ENCODE data around the gene TPI1. TPM values are rescaled to one million over a fixed set of nuclear protein-coding genes. Genes with fewer than 3 reads are reported as not detected.

The TPI1 gene
- total and polyA plus RNA-seq, 3 experiments from 2014 or later: 613 to 1,374 (median 1,331) TPM

GRCh38 chr12:6830999-6831398, 36.3 kb upstream of the TPI1 start:
- H3K9me3 Mint-ChIP-seq: no peaks in the 10 kb centered on the region
- CTCF ChIA-PET: interaction anchor here (2.1 to 7.5 kb wide), 2 partner anchors 18 to 78 kb away, joined by 10 to 91 read pairs; partner anchors contain the start of genes CDCA3, MLF2 and USP5
- peaks cover 14% of the 10 kb centered on the region for H3K4me1 ChIP-seq (ENCODE audit: insufficient read depth, low read length)
- H3K9me3 ChIP-seq (ENCODE audit: low read length): no peaks in the 10 kb centered on the region
- peak overlapping the region in 6 of 7 donors; percentile 44 to 84 (median 48) for H3K4me3 Mint-ChIP-seq
- peaks cover 0 to 23% (median 0%) of the 10 kb centered on the region in 3 donors for H3K36me3 Mint-ChIP-seq
- H3K36me3 ChIP-seq (ENCODE audit: insufficient read depth, low read length): no peaks in the 10 kb centered on the region
- peaks cover 3% of the 10 kb centered on the region for H3K27me3 ChIP-seq (ENCODE audit: insufficient read depth, low read length, poor library complexity, severe bottlenecking)
- H3K27me3 Mint-ChIP-seq: peaks cover 15 to 27% of the 10 kb centered on the region in 2 donors
- DNase-seq: no peak
- H3K27ac Mint-ChIP-seq: peak overlapping the region in 3 of 8 donors; percentile 19 to 54 (median 51)
- POLR2A ChIA-PET: no interaction called here
- no peak overlapping the region for H3K4me3 ChIP-seq (ENCODE audit: low read length)
- no peak overlapping the region for H3K27ac ChIP-seq (ENCODE audit: low read depth, low read length)
- H3K4me1 Mint-ChIP-seq: peaks cover 15 to 24% (median 17%) of the 10 kb centered on the region in 3 donors

- H3K27ac Mint-ChIP-seq: peak overlapping the region in 1 of 8 donors; percentile 29
- Histone ChIP-seq H3K4me3 (ENCODE audit: low read length) (no peak overlapping the region), H3K9me3 (ENCODE audit: low read length) (no peaks in the 10 kb centered on the region), H3K27me3 (ENCODE audit: insufficient read depth, low read length, poor library complexity, severe bottlenecking) (peaks cover 3% of the 10 kb centered on the region), H3K36me3 (ENCODE audit: insufficient read depth, low read length) (no peaks in the 10 kb centered on the region), H3K27ac (ENCODE audit: low read depth, low read length) (no peak overlapping the region), H3K4me1 (ENCODE audit: insufficient read depth, low read length) (peaks cover 17% of the 10 kb centered on the region)
- no peaks in the 10 kb centered on the region for H3K9me3 Mint-ChIP-seq
- peaks cover 0 to 23% (median 0%) of the 10 kb centered on the region in 3 donors for H3K36me3 Mint-ChIP-seq
- H3K27me3 Mint-ChIP-seq: peaks cover 12 to 22% of the 10 kb centered on the region in 2 donors
- POLR2A ChIA-PET: interaction anchor here (0.7 kb wide), 1 partner anchor 27 kb away, joined by 3 read pairs; no protein-coding TSS in a partner anchor
- no peak for DNase-seq
- CTCF ChIA-PET: interaction anchor here (2.1 to 7.5 kb wide), 3 partner anchors 18 to 78 kb away, joined by 10 to 91 read pairs (median 14); partner anchors contain the start of genes CDCA3, MLF2, SPSB2 and USP5
- H3K4me1 Mint-ChIP-seq: peaks cover 15 to 24% (median 17%) of the 10 kb centered on the region in 3 donors
- peak overlapping the region in 1 of 7 donors; percentile 79 for H3K4me3 Mint-ChIP-seq
These were observed 35.8 kb upstream of the TPI1 start for GRCh38 chr12:6831450-6831995.

GRCh38 chr12:6832125-6832524, 35.2 kb upstream of the TPI1 start:
- Histone ChIP-seq H3K4me1 (ENCODE audit: insufficient read depth, low read length) (peaks cover 17% of the 10 kb centered on the region), H3K36me3 (ENCODE audit: insufficient read depth, low read length) (no peaks in the 10 kb centered on the region), H3K4me3 (ENCODE audit: low read length) (no peak overlapping the region), H3K9me3 (ENCODE audit: low read length) (no peaks in the 10 kb centered on the region), H3K27me3 (ENCODE audit: insufficient read depth, low read length, poor library complexity, severe bottlenecking) (peaks cover 3% of the 10 kb centered on the region), H3K27ac (ENCODE audit: low read depth, low read length) (no peak overlapping the region)
- Mint-ChIP-seq H3K4me1 (peaks cover 15 to 24% (median 16%) of the 10 kb centered on the region in 3 donors), H3K9me3 (no peaks in the 10 kb centered on the region), H3K27ac (no peak overlapping the region), H3K27me3 (peaks cover 12 to 19% of the 10 kb centered on the region in 2 donors), H3K4me3 (peak overlapping the region in 2 of 7 donors; percentile 33 to 54), H3K36me3 (peaks cover 0 to 23% (median 0%) of the 10 kb centered on the region in 3 donors)
- ChIA-PET POLR2A (interaction anchor here (0.7 kb wide), 1 partner anchor 26 kb away, joined by 3 read pairs; no protein-coding TSS in a partner anchor), CTCF (interaction anchor here (1.5 to 7.5 kb wide), 4 partner anchors 17 to 79 kb away, joined by 3 to 91 read pairs (median 12); partner anchors contain the start of genes CDCA3, MLF2, SPSB2 and USP5)
- DNase-seq: no peak

GRCh38 chr12:6833189-6833890, 34.0 kb upstream of the TPI1 start:
- H3K4me3 ChIP-seq (ENCODE audit: low read length): no peak overlapping the region
- DNase-seq: no peak
- H3K9me3 ChIP-seq (ENCODE audit: low read length): no peaks in the 10 kb centered on the region
- no peak overlapping the region for H3K27ac ChIP-seq (ENCODE audit: low read depth, low read length)
- no peaks in the 10 kb centered on the region for H3K36me3 ChIP-seq (ENCODE audit: insufficient read depth, low read length)
- peaks cover 3% of the 10 kb centered on the region for H3K27me3 ChIP-seq (ENCODE audit: insufficient read depth, low read length, poor library complexity, severe bottlenecking)
- peaks cover 0 to 24% (median 0%) of the 10 kb centered on the region in 3 donors for H3K36me3 Mint-ChIP-seq
- no peak overlapping the region for H3K4me3 Mint-ChIP-seq
- H3K27me3 Mint-ChIP-seq: peaks cover 8 to 10% of the 10 kb centered on the region in 2 donors
- peaks cover 4 to 14% (median 8%) of the 10 kb centered on the region in 3 donors for H3K4me1 Mint-ChIP-seq
- POLR2A ChIA-PET: interaction anchor here (0.6 kb wide), 1 partner anchor 40 kb away, joined by 3 read pairs; the partner anchor contains the start of gene SPSB2
- peaks cover 12% of the 10 kb centered on the region for H3K4me1 ChIP-seq (ENCODE audit: insufficient read depth, low read length)
- no peak overlapping the region for H3K27ac Mint-ChIP-seq
- CTCF ChIA-PET: interaction anchor here (0.6 to 7.5 kb wide), 8 partner anchors 9 to 275 kb away, joined by 3 to 91 read pairs (median 5); partner anchors contain the start of genes CDCA3, MLF2, SPSB2 and USP5
- H3K9me3 Mint-ChIP-seq: no peaks in the 10 kb centered on the region

- no peaks in the 10 kb centered on the region for H3K36me3 ChIP-seq (ENCODE audit: insufficient read depth, low read length)
- H3K9me3 Mint-ChIP-seq: no peaks in the 10 kb centered on the region
- POLR2A ChIA-PET: interaction anchor here (0.5 to 0.6 kb wide), 2 partner anchors 39 to 113 kb away, joined by 3 to 5 read pairs; partner anchors contain the start of gene SPSB2
- H3K4me3 ChIP-seq (ENCODE audit: low read length): no peak overlapping the region
- CTCF ChIA-PET: interaction anchor here (1.1 to 7.5 kb wide), 11 partner anchors 9 to 316 kb away, joined by 3 to 91 read pairs (median 5); partner anchors contain the start of genes CDCA3, MLF2, SPSB2 and USP5
- peak overlapping the region in 1 of 8 donors; percentile 5 for H3K27ac Mint-ChIP-seq
- DNase-seq: no peak
- H3K4me1 Mint-ChIP-seq: peaks cover 4 to 8% (median 6%) of the 10 kb centered on the region in 3 donors
- peaks cover 5 to 8% of the 10 kb centered on the region in 2 donors for H3K27me3 Mint-ChIP-seq
- no peaks in the 10 kb centered on the region for H3K9me3 ChIP-seq (ENCODE audit: low read length)
- H3K36me3 Mint-ChIP-seq: peaks cover 0 to 23% (median 0%) of the 10 kb centered on the region in 3 donors
- no peak overlapping the region for H3K27ac ChIP-seq (ENCODE audit: low read depth, low read length)
- peak overlapping the region in 1 of 7 donors; percentile 5 for H3K4me3 Mint-ChIP-seq
- H3K4me1 ChIP-seq (ENCODE audit: insufficient read depth, low read length): peaks cover 12% of the 10 kb centered on the region
- H3K27me3 ChIP-seq (ENCODE audit: insufficient read depth, low read length, poor library complexity, severe bottlenecking): peaks cover 3% of the 10 kb centered on the region
These were observed 33.1 kb upstream of the TPI1 start for GRCh38 chr12:6834254-6834653.

- H3K27ac ChIP-seq (ENCODE audit: low read depth, low read length): no peak overlapping the region
- H3K9me3 ChIP-seq (ENCODE audit: low read length): no peaks in the 10 kb centered on the region
- POLR2A ChIA-PET: interaction anchor here (0.6 kb wide), 1 partner anchor 18 kb away, joined by 3 read pairs; no protein-coding TSS in a partner anchor
- CTCF ChIA-PET: interaction anchor here (0.7 to 7.5 kb wide), 15 partner anchors 10 to 315 kb away, joined by 3 to 91 read pairs (median 5); partner anchors contain the start of genes CDCA3, LPAR5, MLF2 and SPSB2
- peaks cover 0 to 4% (median 3%) of the 10 kb centered on the region in 3 donors for H3K4me1 Mint-ChIP-seq
- no peak overlapping the region for H3K4me3 Mint-ChIP-seq
- no peaks in the 10 kb centered on the region for H3K9me3 Mint-ChIP-seq
- no peaks in the 10 kb centered on the region for H3K27me3 ChIP-seq (ENCODE audit: insufficient read depth, low read length, poor library complexity, severe bottlenecking)
- H3K27me3 Mint-ChIP-seq: peaks cover 4 to 8% of the 10 kb centered on the region in 2 donors
- no peak for DNase-seq
- H3K4me1 ChIP-seq (ENCODE audit: insufficient read depth, low read length): peaks cover 6% of the 10 kb centered on the region
- no peaks in the 10 kb centered on the region for H3K36me3 ChIP-seq (ENCODE audit: insufficient read depth, low read length)
- H3K27ac Mint-ChIP-seq: peak overlapping the region in 1 of 8 donors; percentile 33
- H3K36me3 Mint-ChIP-seq: peaks cover 0 to 23% (median 0%) of the 10 kb centered on the region in 3 donors
- no peak overlapping the region for H3K4me3 ChIP-seq (ENCODE audit: low read length)
These were observed 32.5 kb upstream of the TPI1 start for GRCh38 chr12:6834873-6835272.

GRCh38 chr12:6836851-6837250, 30.5 kb upstream of the TPI1 start:
- Mint-ChIP-seq H3K9me3 (no peaks in the 10 kb centered on the region), H3K36me3 (peaks cover 0 to 17% (median 0%) of the 10 kb centered on the region in 3 donors), H3K4me3 (no peak overlapping the region), H3K4me1 (peaks cover 0 to 4% (median 3%) of the 10 kb centered on the region in 3 donors), H3K27me3 (peaks cover 0 to 2% of the 10 kb centered on the region in 2 donors), H3K27ac (no peak overlapping the region)
- POLR2A ChIA-PET: interaction anchor here (0.6 kb wide), 1 partner anchor 75 kb away, joined by 3 read pairs; no protein-coding TSS in a partner anchor
- H3K36me3 ChIP-seq (ENCODE audit: insufficient read depth, low read length): no peaks in the 10 kb centered on the region
- H3K9me3 ChIP-seq (ENCODE audit: low read length): no peaks in the 10 kb centered on the region
- H3K27me3 ChIP-seq (ENCODE audit: insufficient read depth, low read length, poor library complexity, severe bottlenecking): no peaks in the 10 kb centered on the region
- H3K4me3 ChIP-seq (ENCODE audit: low read length): no peak overlapping the region
- CTCF ChIA-PET: interaction anchor here (0.9 to 7.5 kb wide), 8 partner anchors 12 to 84 kb away, joined by 3 to 91 read pairs (median 6); partner anchors contain the start of genes CDCA3, MLF2, SPSB2 and USP5
- H3K4me1 ChIP-seq (ENCODE audit: insufficient read depth, low read length): peaks cover 6% of the 10 kb centered on the region
- DNase-seq: no peak
- H3K27ac ChIP-seq (ENCODE audit: low read depth, low read length): no peak overlapping the region

All from CD8-positive, alpha-beta memory T cell (primary cell).